ENCODE measurements around the gene VPS50.
A peak's percentile ranks its signal among the peaks of the same experiment; 100 is the strongest.

The VPS50 gene, protein sequence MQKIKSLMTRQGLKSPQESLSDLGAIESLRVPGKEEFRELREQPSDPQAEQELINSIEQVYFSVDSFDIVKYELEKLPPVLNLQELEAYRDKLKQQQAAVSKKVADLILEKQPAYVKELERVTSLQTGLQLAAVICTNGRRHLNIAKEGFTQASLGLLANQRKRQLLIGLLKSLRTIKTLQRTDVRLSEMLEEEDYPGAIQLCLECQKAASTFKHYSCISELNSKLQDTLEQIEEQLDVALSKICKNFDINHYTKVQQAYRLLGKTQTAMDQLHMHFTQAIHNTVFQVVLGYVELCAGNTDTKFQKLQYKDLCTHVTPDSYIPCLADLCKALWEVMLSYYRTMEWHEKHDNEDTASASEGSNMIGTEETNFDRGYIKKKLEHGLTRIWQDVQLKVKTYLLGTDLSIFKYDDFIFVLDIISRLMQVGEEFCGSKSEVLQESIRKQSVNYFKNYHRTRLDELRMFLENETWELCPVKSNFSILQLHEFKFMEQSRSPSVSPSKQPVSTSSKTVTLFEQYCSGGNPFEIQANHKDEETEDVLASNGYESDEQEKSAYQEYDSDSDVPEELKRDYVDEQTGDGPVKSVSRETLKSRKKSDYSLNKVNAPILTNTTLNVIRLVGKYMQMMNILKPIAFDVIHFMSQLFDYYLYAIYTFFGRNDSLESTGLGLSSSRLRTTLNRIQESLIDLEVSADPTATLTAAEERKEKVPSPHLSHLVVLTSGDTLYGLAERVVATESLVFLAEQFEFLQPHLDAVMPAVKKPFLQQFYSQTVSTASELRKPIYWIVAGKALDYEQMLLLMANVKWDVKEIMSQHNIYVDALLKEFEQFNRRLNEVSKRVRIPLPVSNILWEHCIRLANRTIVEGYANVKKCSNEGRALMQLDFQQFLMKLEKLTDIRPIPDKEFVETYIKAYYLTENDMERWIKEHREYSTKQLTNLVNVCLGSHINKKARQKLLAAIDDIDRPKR

DNA sequence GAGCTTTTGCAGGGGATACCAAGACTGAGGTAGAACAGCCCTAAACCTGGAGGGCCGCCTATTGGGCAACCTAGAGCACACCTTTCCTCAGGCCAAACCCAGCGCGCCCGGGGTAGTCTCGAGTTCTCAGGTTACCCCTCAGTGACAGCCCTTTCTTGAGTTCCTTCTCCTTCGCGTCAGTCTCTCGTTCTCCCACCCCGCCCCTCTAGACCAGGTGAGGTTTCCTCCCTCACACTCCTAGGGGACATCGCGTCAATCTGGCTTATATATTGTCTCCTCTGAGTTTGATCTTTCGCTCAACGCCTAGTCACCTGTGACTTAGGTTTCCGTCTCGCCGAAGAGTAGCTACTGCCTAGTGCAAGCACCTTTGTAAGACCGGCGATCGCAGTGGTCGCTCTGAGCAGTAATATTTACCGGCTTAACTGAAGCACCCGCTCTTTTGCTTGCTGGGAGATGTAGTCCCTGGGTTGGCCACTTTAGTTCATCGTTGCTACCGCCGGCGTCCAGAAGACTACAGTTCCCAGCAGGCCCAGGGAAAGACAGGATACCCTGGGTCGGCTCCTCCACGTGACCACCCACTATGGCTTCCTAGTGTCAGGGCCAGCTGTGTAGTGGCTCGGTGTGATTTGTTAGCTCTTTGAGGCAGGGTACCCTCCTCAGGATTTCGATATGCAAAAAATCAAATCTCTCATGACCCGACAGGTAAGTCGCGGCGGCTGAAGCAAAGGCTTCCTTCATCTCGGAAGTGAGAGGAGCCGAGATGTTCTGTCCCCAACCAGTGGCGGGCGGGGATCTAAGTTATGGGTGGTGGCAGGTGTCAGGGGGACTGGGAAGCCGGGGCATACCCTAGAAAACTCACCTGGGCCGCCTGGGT is at the start of gene VPS50:
Gene VPS50 (plus strand): TSS at position 568 of the 874 bp plus-strand sequence. CDS start 102 bp downstream, at position 670.
- DNase-seq: peak; percentile 97

DNA sequence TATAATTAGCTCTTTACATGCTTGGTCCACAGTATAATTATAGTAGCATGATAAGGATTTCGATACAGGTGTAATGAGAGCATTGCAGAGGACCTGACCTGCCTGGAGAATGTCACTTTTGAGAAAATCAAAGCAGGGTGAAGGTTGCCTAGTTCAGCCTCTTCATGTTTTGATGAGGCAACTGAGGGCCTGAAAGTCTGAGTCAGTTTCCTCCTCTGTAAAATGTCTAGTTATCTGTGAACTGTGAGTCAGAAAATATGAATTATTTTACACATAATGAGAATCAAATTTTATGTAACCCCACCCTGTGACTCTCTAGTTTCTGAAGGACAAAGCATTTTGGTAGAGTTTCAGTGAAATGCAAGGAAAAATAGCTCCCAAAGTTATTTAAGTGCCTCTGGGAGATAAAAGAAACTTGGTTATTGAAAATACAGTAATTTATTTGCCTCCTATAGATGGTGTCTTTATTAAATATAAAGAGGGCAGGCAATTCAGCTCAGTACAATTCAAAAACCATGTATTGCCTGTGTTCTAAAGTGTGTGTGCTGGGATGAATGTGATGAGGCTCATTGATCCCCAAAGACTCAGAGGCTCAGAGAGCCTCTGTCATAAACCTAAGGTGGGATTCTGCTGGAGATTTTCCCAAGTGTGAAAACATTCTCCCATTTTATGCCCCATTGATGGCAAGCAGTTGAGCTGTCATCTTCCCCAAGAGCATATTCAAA is 46.7 kb upstream of the VPS50 start:
- DNase-seq: no peak

DNA sequence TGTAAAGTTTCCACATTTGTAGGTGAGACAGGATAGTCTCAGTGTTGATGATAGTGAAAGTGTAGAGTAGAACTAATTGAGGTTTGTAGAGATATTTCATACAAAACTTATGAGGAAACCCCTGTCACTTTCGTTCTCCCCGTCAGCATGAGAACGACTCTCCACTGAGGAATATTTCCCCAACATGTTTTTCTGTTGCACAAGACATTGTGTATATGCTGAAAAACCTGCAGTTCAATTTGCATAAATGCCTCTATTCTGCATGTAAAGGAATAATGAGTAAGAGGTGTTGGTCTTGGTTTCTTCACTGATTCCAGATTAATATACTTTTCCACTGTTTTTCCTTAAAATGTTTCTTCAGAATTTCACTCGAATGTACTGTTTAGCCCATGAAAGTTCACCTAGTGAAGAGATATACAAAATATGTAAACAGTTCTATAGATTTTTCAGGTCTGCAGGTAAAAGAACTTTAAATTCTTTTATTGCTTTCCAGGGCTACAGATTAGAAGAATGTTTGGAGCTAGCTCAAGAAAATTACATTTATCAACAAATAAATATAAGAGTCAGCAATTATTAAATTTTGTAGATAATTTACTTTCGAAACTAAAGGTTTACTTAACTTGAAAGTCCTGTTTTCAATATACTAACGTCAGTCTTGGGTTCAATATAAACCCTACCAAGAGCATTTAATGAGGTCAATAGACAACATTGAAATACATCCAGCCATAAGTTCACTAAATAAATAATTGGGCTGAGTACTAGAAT is 43.1 kb upstream of the VPS50 start:
- DNase-seq: no peak

DNA sequence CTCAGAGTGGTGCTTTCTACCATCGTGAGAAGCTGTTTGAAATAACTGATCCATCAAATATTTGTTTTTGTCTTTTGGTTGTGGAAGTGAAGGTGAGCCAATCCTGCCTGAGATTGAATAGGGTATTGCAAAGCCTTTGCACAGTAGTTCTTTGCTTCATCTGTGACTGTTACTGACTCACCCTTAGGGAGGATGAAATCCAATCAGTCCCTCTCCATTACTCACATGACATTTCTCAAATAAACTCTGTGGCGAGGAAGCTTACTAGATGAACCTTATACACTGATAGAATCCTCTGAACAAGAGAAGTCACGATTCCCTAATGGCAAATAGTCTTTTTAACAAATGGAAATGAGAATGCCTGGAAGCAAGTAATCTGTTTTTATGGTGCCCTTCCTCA is 37.8 kb upstream of the VPS50 start:
- DNase-seq: no peak

DNA sequence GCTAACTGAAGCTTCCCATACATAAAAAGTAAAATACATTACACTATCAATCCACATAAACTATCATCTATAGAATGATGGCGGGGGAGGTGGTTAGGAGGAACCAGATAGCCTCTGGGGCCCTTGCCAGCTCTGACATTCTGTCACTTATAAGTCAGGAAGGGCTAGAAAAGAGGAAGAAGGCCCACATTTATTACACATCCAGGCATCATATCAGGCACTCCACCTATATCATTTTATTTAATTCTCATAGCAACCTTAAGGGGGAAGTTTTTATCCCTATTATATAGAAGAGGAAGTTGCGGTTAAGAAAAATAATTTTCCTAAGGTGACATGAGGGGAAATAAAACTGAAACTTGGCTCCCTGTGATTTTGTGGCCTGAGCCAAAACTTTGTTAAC is 35.8 kb upstream of the VPS50 start:
- no peak for DNase-seq

DNA sequence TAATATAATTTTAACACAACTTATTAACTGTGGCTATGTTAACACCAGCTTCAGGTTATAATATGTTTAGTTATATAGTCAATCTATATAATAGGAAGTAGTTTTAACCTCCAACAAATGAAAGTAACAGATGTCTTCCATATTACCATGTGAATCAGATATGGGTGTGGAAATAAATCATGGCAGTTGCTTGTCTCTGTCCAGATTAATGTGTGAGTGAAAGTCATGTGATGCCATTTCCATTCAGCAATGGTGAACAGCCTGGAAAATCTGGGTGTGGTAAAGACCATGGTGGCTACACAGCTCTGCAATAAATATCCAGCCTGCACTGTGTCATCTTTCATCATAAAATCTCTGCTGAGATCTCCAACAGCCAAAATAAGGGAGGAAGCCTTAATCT is 33.7 kb upstream of the VPS50 start:
- DNase-seq: no peak

DNA sequence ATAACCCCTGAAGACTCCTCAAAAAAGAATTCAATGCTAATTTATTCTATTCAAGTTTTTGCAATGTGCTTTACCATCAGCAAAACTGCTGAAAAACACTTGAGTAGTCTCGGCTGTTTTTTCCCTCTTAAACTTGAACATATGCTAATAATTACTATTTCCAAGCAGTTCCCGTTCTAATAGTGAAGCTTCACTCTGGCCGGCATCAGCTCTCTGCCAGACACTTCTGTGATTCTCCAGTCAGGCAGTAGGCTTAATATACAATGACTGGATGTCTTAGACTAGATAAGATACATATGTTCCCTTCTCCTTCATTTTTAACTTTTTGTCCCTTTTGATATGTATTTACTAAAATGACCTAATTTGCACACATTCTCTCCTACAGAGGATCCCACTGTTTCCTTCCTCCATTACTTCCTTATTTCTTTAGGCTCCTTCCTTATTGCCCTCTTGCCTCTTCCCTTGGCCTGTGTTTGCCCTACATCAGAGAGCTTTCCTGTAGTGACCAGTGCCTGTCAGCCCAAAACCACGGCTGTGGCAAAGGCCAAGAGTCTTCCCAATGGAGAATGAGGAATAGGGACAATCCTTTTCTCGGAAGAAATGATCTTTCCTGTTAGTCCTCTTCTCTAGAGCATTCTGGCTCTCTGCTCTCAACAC is 29.4 kb upstream of the VPS50 start:
- DNase-seq: no peak

DNA sequence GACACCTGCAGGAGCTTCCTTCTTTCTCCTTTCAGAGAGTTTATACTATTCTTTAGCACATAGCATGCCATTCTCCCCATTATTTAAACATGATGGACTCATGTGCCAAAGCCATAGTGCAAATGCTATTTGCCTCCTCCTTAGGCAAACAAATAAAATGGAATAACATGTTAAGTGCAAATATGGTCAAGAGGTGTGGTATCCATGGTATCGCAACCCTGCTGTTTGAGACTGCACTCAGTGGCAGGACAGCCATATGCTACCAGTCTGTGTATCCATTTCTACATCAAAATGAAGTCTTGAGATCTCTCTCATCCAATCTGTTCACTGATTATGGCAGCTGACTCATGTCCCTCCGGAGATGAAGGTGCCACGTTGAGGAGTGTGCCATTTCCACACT is 28.7 kb upstream of the VPS50 start:
- DNase-seq: no peak

DNA sequence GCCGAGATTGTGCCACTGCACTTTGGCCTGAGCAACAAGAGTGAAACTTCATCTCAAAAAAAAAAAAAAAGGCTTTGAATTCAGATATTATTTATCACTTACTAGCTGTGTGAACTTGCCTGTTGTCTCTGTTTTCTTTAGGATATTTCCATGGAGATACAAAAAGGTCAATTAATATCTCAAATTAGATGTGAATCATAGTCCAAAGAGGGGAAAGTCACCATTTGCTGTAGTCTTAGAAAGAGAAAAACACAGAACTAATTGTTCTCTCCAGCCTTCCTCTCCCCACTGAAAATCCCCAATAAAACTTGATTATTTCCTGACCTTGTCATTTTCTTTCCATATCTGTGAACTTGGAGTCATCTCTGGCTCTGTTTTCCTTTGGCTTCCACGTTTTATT is 27.1 kb upstream of the VPS50 start:
- DNase-seq: no peak

DNA sequence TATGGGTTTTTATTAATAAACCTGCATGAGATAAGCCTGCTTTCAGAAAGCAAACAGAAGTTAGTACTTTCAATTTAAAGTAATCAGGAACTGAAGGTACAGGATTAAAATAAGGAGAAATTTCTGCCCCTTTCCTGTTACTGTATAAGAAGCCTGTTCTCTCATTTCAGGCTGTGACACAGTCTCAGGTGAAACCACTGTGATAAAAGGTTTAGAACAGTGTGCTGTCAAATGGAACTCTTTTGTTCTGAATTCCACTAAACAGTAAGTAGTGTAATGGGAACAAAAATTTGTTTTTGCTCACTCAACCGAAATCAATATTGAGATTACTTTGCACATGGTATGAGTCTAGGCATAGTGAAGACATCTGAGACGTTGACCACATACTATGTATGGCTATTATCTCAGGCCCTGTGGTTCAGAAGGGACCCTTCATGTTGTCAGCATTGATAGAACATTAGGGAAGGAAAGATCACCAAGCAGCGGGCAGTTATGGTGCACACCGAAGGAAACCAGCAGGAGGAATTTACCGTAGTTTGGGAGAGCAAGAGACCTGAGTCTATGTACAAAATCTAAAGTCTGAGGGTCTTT is 20.8 kb upstream of the VPS50 start:
- DNase-seq: no peak

DNA sequence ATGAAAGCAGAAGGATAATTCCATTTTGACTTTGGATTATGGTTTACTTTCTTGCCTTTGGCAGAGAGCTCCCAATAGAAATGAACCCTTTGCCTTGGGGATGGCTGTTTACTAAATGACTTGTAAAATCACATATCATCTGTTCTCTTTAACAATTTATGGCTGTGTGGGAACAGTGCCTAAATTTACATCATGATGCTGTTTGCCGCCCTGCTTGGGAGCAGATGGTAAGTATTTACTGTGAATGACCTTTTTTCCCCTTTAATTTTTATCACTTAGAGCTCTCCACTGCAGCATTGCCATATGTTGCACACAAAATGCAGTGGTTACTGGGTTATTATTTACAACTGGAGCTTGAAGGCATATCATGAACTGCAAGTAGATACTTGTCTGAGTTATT is 19.3 kb upstream of the VPS50 start:
- no peak for DNase-seq

DNA sequence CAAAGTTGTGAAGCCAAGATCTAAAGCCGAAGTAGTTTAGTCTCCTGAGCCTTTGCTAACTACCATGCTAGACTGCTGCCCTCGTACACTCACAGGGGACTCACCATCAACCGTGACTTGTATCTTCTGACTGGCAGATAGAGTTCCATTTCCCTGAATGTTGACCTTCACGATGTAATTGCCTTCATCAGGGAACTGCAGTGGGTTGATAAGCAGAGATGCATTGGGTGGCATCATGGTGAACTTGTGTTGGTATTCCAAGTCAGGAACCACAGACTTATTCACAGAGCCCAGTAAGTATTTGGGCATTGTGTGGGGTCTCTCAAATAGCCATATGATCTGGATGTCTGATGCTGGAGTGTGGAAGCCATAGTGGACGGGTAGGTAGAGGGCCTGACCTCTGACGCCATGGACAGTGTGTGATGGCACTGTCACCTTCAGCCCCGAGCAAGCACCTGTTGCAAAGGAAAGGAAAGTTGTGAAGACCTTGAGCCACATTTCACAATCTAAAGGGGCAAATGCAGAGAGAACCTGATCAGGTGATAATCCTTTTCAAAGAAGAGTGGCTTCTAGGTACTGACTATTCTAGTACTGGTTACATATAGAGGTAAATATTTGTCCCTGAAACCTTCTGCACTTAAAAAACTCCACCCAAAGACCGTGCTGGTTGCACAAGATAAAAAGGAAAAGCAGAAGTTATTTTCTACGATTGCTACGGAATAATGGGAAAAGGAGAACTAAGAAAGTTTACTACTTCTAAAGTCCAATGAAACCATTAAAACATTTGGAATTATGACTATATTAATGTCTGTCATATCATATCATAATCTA is 13.0 kb upstream of the VPS50 start:
- no peak for DNase-seq

DNA sequence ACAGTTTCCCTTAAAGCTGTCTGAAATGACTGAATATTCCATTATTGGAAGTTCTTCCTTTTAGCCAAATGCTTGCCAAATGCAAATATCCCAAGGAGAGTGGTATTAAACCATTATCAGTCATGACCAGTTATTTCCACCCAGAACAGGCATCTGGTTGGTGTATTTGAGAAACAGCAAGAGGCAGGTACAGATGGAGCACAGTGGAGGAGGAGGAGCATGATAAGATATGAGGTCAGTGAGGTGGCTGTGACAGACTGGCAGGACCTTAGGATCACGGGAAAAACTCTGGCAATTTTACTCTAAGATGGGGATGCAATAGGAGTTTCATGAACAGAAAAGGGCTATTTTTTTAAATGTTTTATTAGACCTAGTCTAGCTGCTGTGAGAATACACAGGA is 12.3 kb upstream of the VPS50 start:
- no peak for DNase-seq

DNA sequence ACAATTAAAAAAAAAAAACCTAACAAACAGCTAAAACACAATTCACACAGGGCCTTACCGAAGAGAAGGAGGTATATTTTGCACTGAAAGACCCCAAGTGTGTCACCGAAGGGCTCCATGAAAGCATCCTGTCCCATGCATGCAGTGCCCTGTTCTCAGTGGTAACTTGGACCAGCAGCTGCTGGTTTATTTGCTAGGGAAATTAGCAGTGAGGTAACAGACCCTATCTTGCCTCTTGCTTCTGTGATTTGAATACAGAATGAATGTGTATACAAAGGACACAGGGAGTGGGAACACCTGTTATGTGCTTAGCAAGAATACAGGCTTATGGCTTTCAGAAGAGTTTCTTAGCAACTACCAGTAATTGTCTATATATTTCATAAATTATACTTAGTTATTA is 5.9 kb upstream of the VPS50 start, which contains the start of gene HEPACAM2:
Gene HEPACAM2 (minus strand): TSS at position 160 of the 400 bp plus-strand sequence.
- DNase-seq: no peak

DNA sequence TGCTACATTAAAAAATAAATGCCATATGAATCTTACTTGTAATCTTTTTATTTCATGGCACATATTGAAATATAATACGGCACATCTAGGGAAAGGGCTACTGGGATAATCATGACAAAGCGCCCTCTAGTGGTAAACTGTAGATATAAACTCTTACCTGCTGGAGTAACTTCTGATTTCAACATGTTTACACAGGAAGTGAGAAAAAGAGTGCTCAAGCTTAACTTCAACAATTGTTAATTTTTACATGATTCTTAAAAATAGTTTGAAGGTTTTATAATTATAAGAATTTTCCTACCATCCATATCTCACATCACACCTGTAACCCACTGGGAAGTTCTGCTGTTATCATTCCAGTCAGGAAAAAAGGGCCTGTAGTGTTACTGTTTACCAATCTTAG is 3.9 kb upstream of the VPS50 start:
- peak; percentile 36 for DNase-seq

DNA sequence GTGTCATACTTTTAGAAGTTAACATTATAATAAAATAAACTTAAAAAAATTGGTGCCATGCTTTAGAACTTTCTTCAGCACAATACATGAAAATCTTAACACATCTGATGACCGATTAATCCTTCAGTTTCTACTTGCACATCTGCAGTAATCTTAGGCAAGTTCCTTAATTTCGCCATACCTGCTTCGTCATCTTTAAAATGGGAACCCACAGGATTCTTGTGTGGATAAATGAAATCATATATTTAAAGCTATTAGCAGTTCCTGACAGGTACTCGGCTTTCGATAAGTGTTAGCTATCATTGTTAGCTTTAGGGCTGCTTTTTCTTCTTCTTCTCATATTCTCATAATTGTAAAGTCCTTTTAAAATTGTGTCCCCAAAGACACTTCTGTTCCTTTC is 907 bp upstream of the VPS50 start:
- DNase-seq: no peak

DNA sequence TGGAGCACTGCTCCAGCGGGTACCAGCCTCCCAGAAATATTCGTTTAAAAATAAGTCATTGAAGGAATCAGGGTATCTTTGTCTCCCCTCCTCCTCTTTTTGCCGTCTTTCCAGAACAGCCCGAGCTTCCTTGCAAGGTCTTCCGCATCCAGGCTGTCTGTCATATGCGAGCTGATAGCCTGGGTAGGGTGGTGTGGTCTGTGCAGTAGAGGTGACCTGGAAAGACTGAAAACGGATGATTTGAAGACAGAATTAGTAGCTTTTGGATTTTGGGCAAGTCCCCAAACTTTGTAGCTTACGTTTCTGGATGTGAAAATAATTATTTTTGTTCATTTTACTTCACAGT is 480 bp downstream of the VPS50 start:
- no peak for DNase-seq

DNA sequence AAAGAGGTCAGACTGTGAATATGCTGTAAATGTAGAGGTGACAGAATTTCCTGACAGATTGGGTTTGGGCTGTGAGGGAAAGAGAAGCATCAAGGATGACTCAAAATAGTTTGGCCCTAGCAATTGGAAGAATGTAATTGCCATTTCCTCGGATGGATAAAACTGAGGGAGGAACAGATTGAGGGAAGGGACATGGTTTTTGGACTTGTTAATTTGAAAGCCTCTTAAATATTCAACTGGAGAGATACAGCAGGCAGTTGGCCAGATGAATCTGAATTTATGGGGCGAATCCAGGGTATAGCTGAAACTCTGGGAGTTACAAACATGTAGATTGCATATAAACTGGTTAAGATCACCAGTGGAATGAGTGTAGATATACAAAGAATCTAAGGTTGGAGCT is 3.4 kb downstream of the VPS50 start:
- no peak for DNase-seq

DNA sequence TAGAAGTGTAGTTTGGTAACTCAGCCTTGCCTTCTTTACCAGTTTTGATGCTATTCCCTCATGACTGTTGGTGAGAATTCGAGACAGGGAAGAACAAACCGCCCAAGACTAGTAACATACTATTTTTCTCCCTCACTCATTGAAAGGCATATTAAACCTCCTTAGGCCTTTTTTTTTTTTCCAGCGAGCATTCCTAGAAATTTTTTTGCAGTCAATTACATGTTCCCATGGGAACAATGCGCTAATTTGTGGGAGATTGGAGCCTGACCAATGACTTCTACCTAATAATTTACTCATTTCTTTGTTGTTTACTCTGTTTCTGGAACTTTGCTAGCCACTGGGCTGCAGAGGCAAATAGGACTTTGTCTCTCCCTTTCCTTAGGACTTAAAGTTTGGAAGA is 6.0 kb downstream of the VPS50 start:
- DNase-seq: no peak

DNA sequence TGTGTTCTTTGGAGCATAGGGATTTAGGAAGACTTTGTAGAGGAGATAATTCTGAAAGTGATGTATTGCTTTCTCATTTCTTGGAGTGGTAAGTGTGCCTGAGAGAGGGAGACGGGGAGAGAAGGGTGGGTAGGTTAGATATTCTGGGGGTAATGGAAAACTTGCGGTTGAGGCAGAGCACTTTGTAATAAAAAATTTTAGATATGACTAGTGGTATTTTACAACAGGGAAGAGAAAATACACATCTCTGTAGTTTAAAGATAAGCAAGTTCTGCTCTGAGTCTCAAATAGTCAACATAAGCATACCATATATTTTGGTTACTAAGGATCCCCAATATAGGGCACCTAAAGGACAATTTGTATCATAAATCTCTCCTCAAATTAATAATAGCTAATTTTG is 6.6 kb downstream of the VPS50 start:
- DNase-seq: no peak
